ENCODE data around the gene C12orf60. TPM values are rescaled to one million over a fixed set of nuclear protein-coding genes. Genes with fewer than 3 reads are reported as not detected.

C12orf60 gene
- total RNA-seq, 1 donor from 2014 or later, result 1.2 TPM

GRCh38 chr12:14775636-14775980 is 27.9 kb upstream of the C12orf60 start:
- intact Hi-C loops (cut with micrococcal nuclease), result loop anchor here (2.0 to 10.0 kb wide), 4 partner anchors 69 to 1961 kb away; partner anchors contain the start of genes DDX47 and GSG1

- intact Hi-C loops (cut with micrococcal nuclease), result loop anchor here (1.0 to 10.0 kb wide), 4 partner anchors 219 to 1962 kb away; partner anchors contain the start of genes DDX47 and GSG1
These were observed 27.1 kb upstream of the C12orf60 start for GRCh38 chr12:14776236-14776961.

GRCh38 chr12:14777271-14777670 is 26.2 kb upstream of the C12orf60 start:
- intact Hi-C loops (cut with micrococcal nuclease), result loop anchor here (5.0 to 10.0 kb wide), 3 partner anchors 490 to 1962 kb away; partner anchors contain the start of genes DDX47 and GSG1

- intact Hi-C loops (cut with micrococcal nuclease), result loop anchor here (5.0 to 10.0 kb wide), 3 partner anchors 487 to 1965 kb away; partner anchors contain the start of genes DDX47 and GSG1
These were observed 23.6 kb upstream of the C12orf60 start for GRCh38 chr12:14779834-14780233.

GRCh38 chr12:14780859-14781258 is 22.6 kb upstream of the C12orf60 start:
- intact Hi-C loops (cut with micrococcal nuclease), result no loop called here

- intact Hi-C loops (cut with micrococcal nuclease), result no loop called here
These were observed 21.9 kb upstream of the C12orf60 start for GRCh38 chr12:14781563-14781962.

- intact Hi-C loops (cut with micrococcal nuclease), result no loop called here
These were observed 20.7 kb upstream of the C12orf60 start for GRCh38 chr12:14782756-14783155.

- intact Hi-C loops (cut with micrococcal nuclease), result no loop called here
These were observed 19.0 kb upstream of the C12orf60 start for GRCh38 chr12:14784471-14784870.

GRCh38 chr12:14785568-14785967 is 17.9 kb upstream of the C12orf60 start:
- intact Hi-C loops (cut with micrococcal nuclease), result no loop called here

- intact Hi-C loops (cut with micrococcal nuclease), result no loop called here
These were observed 8.4 kb upstream of the C12orf60 start for GRCh38 chr12:14795028-14795448.

GRCh38 chr12:14802247-14802646 is 1.2 kb upstream of the C12orf60 start:
- intact Hi-C loops (cut with micrococcal nuclease), result loop anchor here (1.0 to 5.0 kb wide), 3 partner anchors 10 to 760 kb away; no protein-coding TSS in a partner anchor

GRCh38 chr12:14802721-14803010 is 804 bp upstream of the C12orf60 start:
- intact Hi-C loops (cut with micrococcal nuclease), result loop anchor here (1.0 to 5.0 kb wide), 12 partner anchors 10 to 1080 kb away; partner anchors contain the start of genes ARHGDIB, ATF7IP and STRAP

- intact Hi-C loops (cut with micrococcal nuclease), result loop anchor here (1.0 to 5.0 kb wide), 11 partner anchors 29 to 1079 kb away; partner anchors contain the start of genes ARHGDIB, ATF7IP and STRAP
These were observed 325 bp downstream of the C12orf60 start for GRCh38 chr12:14803830-14804160.

- intact Hi-C loops (cut with micrococcal nuclease), result no loop called here
These were observed 6.9 kb downstream of the C12orf60 start for GRCh38 chr12:14810167-14810952.

- intact Hi-C loops (cut with micrococcal nuclease), result no loop called here
These were observed 7.5 kb downstream of the C12orf60 start for GRCh38 chr12:14810953-14811483.

- intact Hi-C loops (cut with micrococcal nuclease), result no loop called here
These were observed 8.0 kb downstream of the C12orf60 start for GRCh38 chr12:14811486-14811885.

GRCh38 chr12:14814014-14814413 is 10.5 kb downstream of the C12orf60 start, which contains the start of gene SMCO3:
Gene SMCO3, minus strand, starts transcription at chr12:14814182. Its CDS starts 7,502 bp downstream, at chr12:14806680.
- intact Hi-C loops (cut with micrococcal nuclease), result no loop called here

- intact Hi-C loops (cut with micrococcal nuclease), result no loop called here
These were observed 20.7 kb downstream of the C12orf60 start for GRCh38 chr12:14824012-14824634.

GRCh38 chr12:14825256-14825655 is 21.8 kb downstream of the C12orf60 start:
- intact Hi-C loops (cut with micrococcal nuclease), result no loop called here

- intact Hi-C loops (cut with micrococcal nuclease), result no loop called here
These were observed 23.0 kb downstream of the C12orf60 start for GRCh38 chr12:14826491-14826890.

- intact Hi-C loops (cut with micrococcal nuclease), result no loop called here
These were observed 23.6 kb downstream of the C12orf60 start for GRCh38 chr12:14827043-14827442.
